Limb (tissue), 2 donors: ENCODE results near the gene LAMA2.

Experiments used
- DNase-seq, 2 donors: peaks; one replicate each; pipeline ENCODE4 v3.0.0-alpha.2; 2016; ENCODE audit errors: extremely low spot score in 2 of 2

Gene LAMA2

GRCh38 chr6:129307845-129308244 is 424.9 kb downstream of the LAMA2 start:
- DNase-seq, result no peak

- DNase-seq, result no peak
These were observed 426.2 kb downstream of the LAMA2 start for GRCh38 chr6:129309154-129309553.

GRCh38 chr6:129312880-129313279 is 429.9 kb downstream of the LAMA2 start:
- DNase-seq, result no peak

- DNase-seq, result no peak
These were observed 431.6 kb downstream of the LAMA2 start for GRCh38 chr6:129314575-129314974.

GRCh38 chr6:129317931-129318820 is 435.2 kb downstream of the LAMA2 start:
- DNase-seq, result no peak

GRCh38 chr6:129320892-129321291 is 438.0 kb downstream of the LAMA2 start:
- DNase-seq, result no peak

- no peak for DNase-seq
These were observed 438.4 kb downstream of the LAMA2 start for GRCh38 chr6:129321303-129321702.

- no peak for DNase-seq
These were observed 441.4 kb downstream of the LAMA2 start for GRCh38 chr6:129324345-129324744.

GRCh38 chr6:129329678-129330077 is 446.7 kb downstream of the LAMA2 start:
- DNase-seq, result no peak

GRCh38 chr6:129331450-129332138 is 448.7 kb downstream of the LAMA2 start:
- no peak for DNase-seq

GRCh38 chr6:129335792-129336191 is 452.9 kb downstream of the LAMA2 start:
- DNase-seq, result no peak

- no peak for DNase-seq
These were observed 455.7 kb downstream of the LAMA2 start for GRCh38 chr6:129338683-129339082.

GRCh38 chr6:129340983-129341382 is 458.0 kb downstream of the LAMA2 start:
- no peak for DNase-seq

GRCh38 chr6:129342243-129342642 is 459.3 kb downstream of the LAMA2 start:
- DNase-seq, result no peak

GRCh38 chr6:129342796-129343195 is 459.9 kb downstream of the LAMA2 start:
- DNase-seq, result no peak

GRCh38 chr6:129344379-129344778 is 461.4 kb downstream of the LAMA2 start:
- no peak for DNase-seq

- no peak for DNase-seq
These were observed 463.0 kb downstream of the LAMA2 start for GRCh38 chr6:129345890-129346289.

GRCh38 chr6:129346964-129347363 is 464.0 kb downstream of the LAMA2 start:
- no peak for DNase-seq

GRCh38 chr6:129350278-129350677 is 467.3 kb downstream of the LAMA2 start:
- DNase-seq, result no peak

- no peak for DNase-seq
These were observed 468.9 kb downstream of the LAMA2 start for GRCh38 chr6:129351807-129352206.

- DNase-seq, result no peak
These were observed 470.1 kb downstream of the LAMA2 start for GRCh38 chr6:129353067-129353466.

GRCh38 chr6:129356129-129356528 is 473.2 kb downstream of the LAMA2 start:
- no peak for DNase-seq
